Measurements from ENCODE around the gene LDLRAD4. TPM values are rescaled to one million over a fixed set of nuclear protein-coding genes. Genes with fewer than 3 reads are reported as not detected.

Gene LDLRAD4
- polyA plus RNA-seq, 1 of the 3 experiments (the other 2 are of a cell fraction), result 0.16 TPM

DNA sequence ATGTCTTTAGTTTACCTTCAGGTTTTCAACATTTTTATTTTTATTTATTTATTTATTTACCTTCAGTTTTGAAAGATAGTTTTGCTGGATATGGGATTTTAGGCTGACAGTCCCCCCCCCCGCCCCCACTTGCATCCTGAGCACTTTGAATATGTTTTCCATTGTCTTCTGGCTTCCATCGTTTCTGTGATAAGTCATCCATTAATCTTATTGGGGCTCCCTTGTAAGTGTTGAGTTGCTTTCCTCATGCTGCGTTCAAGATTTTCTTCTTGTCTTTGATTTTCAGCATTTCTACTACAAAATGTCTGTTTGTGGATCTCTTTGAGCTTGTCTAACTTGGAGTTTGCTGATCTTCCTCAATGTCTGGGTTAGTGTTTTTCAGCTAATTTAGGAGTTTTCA lies 19.4 kb upstream of the LDLRAD4 start:
- no peaks in the 10 kb centered on the region; the same call in 1 of the 2 replicates for H3K27me3 ChIP-seq (ENCODE audit: insufficient read depth)

DNA sequence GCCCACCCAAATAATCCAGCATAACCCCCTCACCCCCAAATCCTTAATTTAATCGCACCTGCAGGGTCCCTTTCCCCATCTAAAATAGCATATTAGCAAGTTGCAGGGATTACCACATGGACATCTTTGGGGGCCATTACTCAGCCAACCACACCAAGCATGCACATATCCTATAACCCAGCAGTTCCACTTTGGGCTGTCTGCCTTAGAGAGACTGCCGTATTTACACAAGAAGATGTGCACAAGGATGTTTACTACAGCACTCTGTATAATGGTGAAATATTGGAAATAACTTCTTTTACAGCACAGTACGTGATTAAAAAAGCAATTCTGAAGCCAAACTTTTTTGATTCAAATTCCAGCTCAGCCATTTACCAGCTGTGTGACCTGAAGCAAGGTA lies 17.3 kb upstream of the LDLRAD4 start:
- TF ChIP-seq FOXJ3 (CRISPR knock-in tag; IDR thresholded peaks at IDR 0.05), result no peak
- H3K79me2 ChIP-seq (ENCODE audit: insufficient read depth), result no peaks in the 10 kb centered on the region
- no peaks in the 10 kb centered on the region for H4K20me1 ChIP-seq (ENCODE audit: insufficient read depth)
- no peaks in the 10 kb centered on the region; the same call in 1 of the 2 replicates for H3K27me3 ChIP-seq (ENCODE audit: insufficient read depth)
- no peak overlapping the region for H2AFZ ChIP-seq (ENCODE audit: low read depth)
- no peak overlapping the region for H3K27ac ChIP-seq (ENCODE audit: low read depth in 2 of 2, low read length in 1 of 2)
- H3K9me2 ChIP-seq, result no peaks in the 10 kb centered on the region
- POLR2A ChIA-PET, result no interaction called here
- 29% methylated on average over 3 of the region's 3 CpGs for WGBS (ENCODE audit: low lambda C conversion rate)
- H3K4me2 ChIP-seq, result no peak overlapping the region
- CTCF ChIA-PET, result interaction anchor here (5.0 kb wide), 1 partner anchor 15 kb away, joined by 18 read pairs; no protein-coding TSS in a partner anchor
- no peak overlapping the region for H3K4me3 ChIP-seq (ENCODE audit: low read depth in 2 of 2, low read length in 1 of 2)
- no peak overlapping the region for H3K9ac ChIP-seq
- no peaks in the 10 kb centered on the region for H3K4me1 ChIP-seq (ENCODE audit: control insufficient read depth in 1 of 2, insufficient read depth in 2 of 2, low read depth in 1 of 2, low read length in 1 of 2)
- no peaks in the 10 kb centered on the region for H3K36me3 ChIP-seq (replicated peaks in 1 of 2; ENCODE audit: control insufficient read depth in 1 of 2, insufficient read depth in 2 of 2, low read length in 1 of 2)
- peaks cover 9% of the 10 kb centered on the region for H3K9me3 ChIP-seq
- no peak for DNase-seq
- H3F3A ChIP-seq (replicated peaks; ENCODE audit: insufficient read depth), result no peaks in the 10 kb centered on the region

More for the DNA sequence above, 19.4 kb upstream of the LDLRAD4 start:
- no peak for TF ChIP-seq RCOR1 (IDR thresholded peaks at IDR 0.05; ENCODE audit: low read length)
- no peak for TF ChIP-seq RAD21 (IDR thresholded peaks at IDR 0.05; ENCODE audit: low read length)
- no peak for TF ChIP-seq NRF1 (IDR thresholded peaks at IDR 0.05; ENCODE audit: low read depth, low read length)
- TF ChIP-seq, protein P1, sequence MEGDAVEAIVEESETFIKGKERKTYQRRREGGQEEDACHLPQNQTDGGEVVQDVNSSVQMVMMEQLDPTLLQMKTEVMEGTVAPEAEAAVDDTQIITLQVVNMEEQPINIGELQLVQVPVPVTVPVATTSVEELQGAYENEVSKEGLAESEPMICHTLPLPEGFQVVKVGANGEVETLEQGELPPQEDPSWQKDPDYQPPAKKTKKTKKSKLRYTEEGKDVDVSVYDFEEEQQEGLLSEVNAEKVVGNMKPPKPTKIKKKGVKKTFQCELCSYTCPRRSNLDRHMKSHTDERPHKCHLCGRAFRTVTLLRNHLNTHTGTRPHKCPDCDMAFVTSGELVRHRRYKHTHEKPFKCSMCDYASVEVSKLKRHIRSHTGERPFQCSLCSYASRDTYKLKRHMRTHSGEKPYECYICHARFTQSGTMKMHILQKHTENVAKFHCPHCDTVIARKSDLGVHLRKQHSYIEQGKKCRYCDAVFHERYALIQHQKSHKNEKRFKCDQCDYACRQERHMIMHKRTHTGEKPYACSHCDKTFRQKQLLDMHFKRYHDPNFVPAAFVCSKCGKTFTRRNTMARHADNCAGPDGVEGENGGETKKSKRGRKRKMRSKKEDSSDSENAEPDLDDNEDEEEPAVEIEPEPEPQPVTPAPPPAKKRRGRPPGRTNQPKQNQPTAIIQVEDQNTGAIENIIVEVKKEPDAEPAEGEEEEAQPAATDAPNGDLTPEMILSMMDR (IDR thresholded peaks at IDR 0.05), result no peak
- Histone ChIP-seq H3K4me3 (ENCODE audit: low read depth in 2 of 2, low read length in 1 of 2) (no peak overlapping the region), H2AFZ (ENCODE audit: low read depth) (no peak overlapping the region), H3K4me2 (no peak overlapping the region), H3K36me3 (replicated peaks in 1 of 2; ENCODE audit: control insufficient read depth in 1 of 2, insufficient read depth in 2 of 2, low read length in 1 of 2) (no peaks in the 10 kb centered on the region), H3K27ac (ENCODE audit: low read depth in 2 of 2, low read length in 1 of 2) (no peak overlapping the region), H3K4me1 (ENCODE audit: control insufficient read depth in 1 of 2, insufficient read depth in 2 of 2, low read depth in 1 of 2, low read length in 1 of 2) (no peaks in the 10 kb centered on the region), H3K9me2 (no peaks in the 10 kb centered on the region), H3F3A (replicated peaks; ENCODE audit: insufficient read depth) (no peaks in the 10 kb centered on the region), H3K79me2 (ENCODE audit: insufficient read depth) (no peaks in the 10 kb centered on the region), H3K9me3 (peaks cover 9% of the 10 kb centered on the region), H3K9ac (no peak overlapping the region), H4K20me1 (ENCODE audit: insufficient read depth) (no peaks in the 10 kb centered on the region)
- 37% methylated on average over 3 of the region's 3 CpGs for WGBS (ENCODE audit: low lambda C conversion rate)
- DNase-seq, result no peak
- CTCF ChIA-PET, result no interaction called here
- POLR2A ChIA-PET, result no interaction called here

DNA sequence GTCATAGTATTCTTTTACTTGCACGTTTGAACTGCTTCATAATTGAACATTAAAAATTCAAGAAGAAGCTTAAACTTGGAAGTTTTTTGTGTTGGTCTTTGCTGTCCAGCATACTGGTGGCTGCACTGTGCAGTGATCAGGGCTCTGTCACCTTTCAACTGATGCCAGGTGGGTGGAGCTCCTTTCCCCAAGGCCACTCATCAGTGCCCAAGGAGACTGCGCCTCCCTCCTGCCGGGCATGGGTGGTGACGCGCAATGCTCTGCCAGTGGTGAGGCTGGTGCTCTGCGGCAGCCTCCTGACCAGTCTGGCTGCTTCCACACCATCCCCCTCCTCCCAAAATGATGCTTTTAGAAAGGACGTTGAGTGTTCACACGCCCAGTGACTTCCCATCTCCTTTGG lies 16.0 kb upstream of the LDLRAD4 start:
- no peak overlapping the region for H3K27ac ChIP-seq (ENCODE audit: low read depth in 2 of 2, low read length in 1 of 2)
- H3K27me3 ChIP-seq (ENCODE audit: insufficient read depth), result peaks cover 7% of the 10 kb centered on the region; the same call in 1 of the 2 replicates
- H3K4me1 ChIP-seq (ENCODE audit: control insufficient read depth in 1 of 2, insufficient read depth in 2 of 2, low read depth in 1 of 2, low read length in 1 of 2), result no peaks in the 10 kb centered on the region
- no peak overlapping the region for H3K9ac ChIP-seq
- no peaks in the 10 kb centered on the region for H3K9me2 ChIP-seq
- ChIA-PET POLR2A (no interaction called here), CTCF (interaction anchor here (1.1 to 5.0 kb wide), 2 partner anchors 14 to 43 kb away, joined by 3 to 18 read pairs; no protein-coding TSS in a partner anchor)
- H3K4me2 ChIP-seq, result no peak overlapping the region
- DNase-seq, result no peak
- no peaks in the 10 kb centered on the region for H3F3A ChIP-seq (replicated peaks; ENCODE audit: insufficient read depth)
- H2AFZ ChIP-seq (ENCODE audit: low read depth), result no peak overlapping the region
- no peaks in the 10 kb centered on the region for H3K79me2 ChIP-seq (ENCODE audit: insufficient read depth)
- no peaks in the 10 kb centered on the region for H3K36me3 ChIP-seq (replicated peaks in 1 of 2; ENCODE audit: control insufficient read depth in 1 of 2, insufficient read depth in 2 of 2, low read length in 1 of 2)
- H3K4me3 ChIP-seq (ENCODE audit: low read depth in 2 of 2, low read length in 1 of 2), result no peak overlapping the region
- TF ChIP-seq NRF1 (IDR thresholded peaks at IDR 0.05; ENCODE audit: low read depth, low read length) (no peak), FOSL2 (IDR thresholded peaks at IDR 0.05; ENCODE audit: borderline replicate concordance, low read depth) (no peak)
- no peaks in the 10 kb centered on the region for H4K20me1 ChIP-seq (ENCODE audit: insufficient read depth)
- H3K9me3 ChIP-seq, result peaks cover 9% of the 10 kb centered on the region
- 40% methylated on average over 7 of the region's 8 CpGs for WGBS (ENCODE audit: low lambda C conversion rate)

All from SK-N-SH (cell line).